K562 (cell line): ENCODE results near the gene PLCB3. TPM values are rescaled to one million over a fixed set of nuclear protein-coding genes. Genes with fewer than 3 reads are reported as not detected.

Experiments
- ATAC-seq: fragments of 200-7000 bp; cut with Tn5 transposase; 3 replicates; pipeline ENCODE4 v1.9.1; 2020; ENCODE audit warnings: moderate library complexity
- BruUV-seq: library from RNA; stranded (reverse); fragments of 400-500 nt; replicated peaks from 2 replicates; lab custom pipeline; 2021; lab: Mats Ljungman, UMichigan
- CTCF ChIA-PET: fragments of 300-600 bp; formaldehyde crosslinking; extraction: SDS; loops from one replicate; lab custom pipeline; 2021; ENCODE audit warnings: low intra/inter-chr PET ratio; lab: Yijun Ruan, JAX
- POLR2A ChIA-PET: fragments of 300-600, 350-650 bp; sonication (Branson Sonifier 250); formaldehyde crosslinking; extraction: SDS; loops from one replicate; lab custom pipeline; 2021; ENCODE audit warnings: antibody characterized with exemption, inconsistent platforms; lab: Yijun Ruan, JAX
- DNase-seq, 4 experiments: peaks; one replicate each; pipeline versions ENCODE4 v3.0.0 to v3.0.0-alpha.2; 2011 to 2018; ENCODE audit warnings: low spot score in 3 of 4, mixed read lengths in 3 of 4; ENCODE audit errors: extremely low read depth in 1 of 4
- FAIRE-seq: peaks from 2 replicates; lab custom pipeline; 2011; peaks lifted over from hg19 to GRCh38; lab: Jason Lieb, UNC
- H2AFZ ChIP-seq: 2 replicates; pipeline ENCODE4 v1.6.0; 2011; ENCODE audit warnings: low read depth, low read length, control low read depth, inconsistent platforms
- H3K27ac ChIP-seq: fragments of 200-600 bp; 3 replicates; pipeline ENCODE4 v1.8.0; 2011; ENCODE audit warnings: low read depth, mild to moderate bottlenecking, control low read depth, inconsistent platforms, low read length, moderate library complexity, mixed read lengths; ENCODE audit errors: extremely low read depth
- H3K27me3 ChIP-seq, 2 experiments: fragments of 300-600 bp in 1 of 2; 2 replicates in 1 of 2; 3 replicates in 1 of 2; pipeline versions ENCODE4 v1.6.0 to v1.8.0; 2011; ENCODE audit warnings: inconsistent platforms in 2 of 2, low read length in 2 of 2, mild to moderate bottlenecking in 1 of 2, mixed read lengths in 1 of 2, moderate library complexity in 1 of 2; ENCODE audit not compliant: control insufficient read depth in 2 of 2, insufficient read depth in 2 of 2
- H3K36me3 ChIP-seq: fragments of 300-600 bp; 3 replicates; pipeline ENCODE4 v1.8.0; 2011; ENCODE audit warnings: mild to moderate bottlenecking, low read length, inconsistent platforms; ENCODE audit not compliant: control insufficient read depth, insufficient read depth
- H3K4me1 ChIP-seq, 2 experiments: fragments of 200-600 bp in 1 of 2; replicated peaks in 1 of 2; 2 replicates in 1 of 2; 3 replicates in 1 of 2; pipeline versions ENCODE4 v1.5.1 to v1.8.0; 2011; ENCODE audit warnings: inconsistent platforms in 2 of 2, low read length in 2 of 2, mild to moderate bottlenecking in 1 of 2, mixed read lengths in 1 of 2, moderate library complexity in 1 of 2; ENCODE audit not compliant: control insufficient read depth in 2 of 2, insufficient read depth in 2 of 2
- H3K4me2 ChIP-seq: 2 replicates; pipeline ENCODE4 v1.6.1; 2011; ENCODE audit warnings: low read length, control low read depth, inconsistent platforms, mixed read lengths; ENCODE audit not compliant: insufficient read depth
- H3K4me3 ChIP-seq: fragments of 200-600 bp; sonication (generic), shearing (Covaris generic); 2 replicates; pipeline ENCODE4 v1.5.1; 2016; ENCODE audit warnings: control low read depth, inconsistent platforms
- H3K79me2 ChIP-seq: fragments of 200-600 bp; 3 replicates; pipeline ENCODE4 v1.8.0; 2011; ENCODE audit warnings: low read length, inconsistent platforms; ENCODE audit not compliant: control insufficient read depth, insufficient read depth
- H3K9ac ChIP-seq, 2 experiments: 2 replicates each; pipeline versions ENCODE4 v1.6.0 to v1.6.1; 2011; ENCODE audit warnings: low read depth in 2 of 2, low read length in 2 of 2, control low read depth in 1 of 2, inconsistent platforms in 1 of 2, mild to moderate bottlenecking in 1 of 2, mixed read lengths in 1 of 2; ENCODE audit not compliant: insufficient read depth in 1 of 2
- H3K9me1 ChIP-seq: one replicate; pipeline ENCODE4 v1.6.0; 2011; ENCODE audit warnings: inconsistent platforms, mild to moderate bottlenecking, low read length, moderate library complexity; ENCODE audit not compliant: control insufficient read depth, insufficient read depth
- H3K9me3 ChIP-seq: replicated peaks from 2 replicates; pipeline ENCODE4 v1.5.1; 2011; ENCODE audit warnings: low read depth, low read length, inconsistent platforms; ENCODE audit not compliant: control insufficient read depth, insufficient read depth
- H4K20me1 ChIP-seq: replicated peaks from 2 replicates; pipeline ENCODE4 v1.6.1; 2011; ENCODE audit warnings: low read length, inconsistent platforms, mixed read lengths; ENCODE audit not compliant: control insufficient read depth, insufficient read depth
- BRD9 ChIP-seq: fragments of 450-650 bp; IDR thresholded peaks from 2 replicates; pipeline ENCODE4 v1.6.1; 2018; ENCODE audit warnings: low read depth; ENCODE audit not compliant: partially characterized antibody
- CEBPG ChIP-seq, 3 experiments: fragments of 200-800 bp in 1 of 3; sonication (Bioruptor generic) in 1 of 3; sonication (generic) in 1 of 3; formaldehyde crosslinking in 1 of 3; IDR thresholded peaks in 2 of 3; conservative IDR thresholded peaks in 1 of 3; 2 replicates each; pipeline versions ENCODE4 v1.6.1 to v1.8.0; 2016 to 2022; ENCODE audit warnings: missing compliant biosample characterization in 2 of 3, missing genetic modification characterization in 2 of 3, mild to moderate bottlenecking in 1 of 3, missing genetic modification reagents in 1 of 3
- DNMT1 ChIP-seq: fragments of 450-650 bp; IDR thresholded peaks from 2 replicates; pipeline ENCODE4 v1.6.1; 2016; ENCODE audit warnings: antibody characterized with exemption, mild to moderate bottlenecking
- DPF2 ChIP-seq: fragments of 450-650 bp; IDR thresholded peaks from 2 replicates; pipeline ENCODE4 v1.6.1; 2016
- KDM1A ChIP-seq, 2 experiments: fragments of 450-650 bp; IDR thresholded peaks; 2 replicates each; pipeline ENCODE4 v1.6.1; 2016; ENCODE audit warnings: mild to moderate bottlenecking in 2 of 2
- MXI1 ChIP-seq: IDR thresholded peaks from 2 replicates; pipeline ENCODE4 v1.6.1; 2011; ENCODE audit warnings: low read depth, mild to moderate bottlenecking, improper control_type of control experiment, low read length
- SMARCE1 ChIP-seq: fragments of 450-650 bp; IDR thresholded peaks from 2 replicates; pipeline ENCODE4 v1.7.1; 2016; ENCODE audit warnings: mild to moderate bottlenecking
- TARDBP ChIP-seq: fragments of 450-650 bp; IDR thresholded peaks from 2 replicates; pipeline ENCODE4 v1.6.1; 2016
- ZFX ChIP-seq: sonication (generic); formaldehyde crosslinking; IDR thresholded peaks from 2 replicates; pipeline ENCODE4 v1.8.0; 2022; ENCODE audit warnings: mild to moderate bottlenecking, missing genetic modification reagents, moderate library complexity
- ZNF12 ChIP-seq: sonication (generic); formaldehyde crosslinking; IDR thresholded peaks from 2 replicates; pipeline ENCODE4 v1.4.0; 2020; ENCODE audit warnings: mild to moderate bottlenecking, missing genetic modification reagents
- ZNF175 ChIP-seq: fragments of 200-800 bp; sonication (Bioruptor generic); IDR thresholded peaks from 2 replicates; pipeline ENCODE4 v1.6.1; 2016; ENCODE audit warnings: low read depth, mild to moderate bottlenecking, missing genetic modification characterization, missing compliant biosample characterization
- ZNF830 ChIP-seq: fragments of 250-450 bp; sonication (Bioruptor Pico); IDR thresholded peaks from 2 replicates; pipeline ENCODE4 v1.5.0; 2021; ENCODE audit warnings: mild to moderate bottlenecking
- WGBS: fragments of 100-300 bp; shearing (Covaris generic); methylation state at CpG from one replicate; pipeline ENCODE4 v1.1.6; 2016; ENCODE audit warnings: low coverage, mixed read lengths; ENCODE audit not compliant: insufficient coverage; ENCODE audit errors: missing lambda C conversion rate; 5-methylcytosine and 5-hydroxymethylcytosine counted together
- in situ Hi-C: fragments of 300-500 bp; cut with MboI; formaldehyde crosslinking; loops from 4 replicates; pipeline ENCODE4 v1.15.0; 2018; ENCODE audit warnings: inconsistent platforms, mixed read lengths
- intact Hi-C: fragments of 100-400 bp; cut with micrococcal nuclease; formaldehyde crosslinking; loops from 2 replicates; pipeline ENCODE4 v1.14.2; 2022
- polyA plus RNA-seq, 8 experiments: library from polyadenylated mRNA; depleted of rRNA in 4 of 8; stranded (reverse) in 5 of 8; unstranded in 3 of 8; fragments of >200 nt; fragmentation: Nextera tagmentation in 2 of 8; fragmentation: Illumina TruSeq in 1 of 8; extraction: Ambion mirVana in 2 of 8; extraction: Trizol in 1 of 8; gene quantifications; 2 replicates each; pipeline versions ENCODE4 v1.2.1 to v1.2.3, GENCODE V29; 2011 to 2014; ENCODE audit warnings: inconsistent platforms in 1 of 8, missing spikeins in 1 of 8
- total RNA-seq, 7 experiments: library from RNA; depleted of rRNA in 6 of 7; stranded (reverse); fragments of >200 nt in 6 of 7; fragmentation: Illumina TruSeq in 2 of 7; extraction: Trizol in 2 of 7; gene quantifications; 2 replicates each; pipeline versions ENCODE4 v1.2.1 to v1.2.3, GENCODE V29; 2011 to 2021; ENCODE audit warnings: low replicate concordance in 1 of 7
- TF ChIP-seq, protein P1 (sequence below): fragments of 150-350 bp; conservative IDR thresholded peaks from 2 replicates; pipeline ENCODE4 v1.6.1; 2014; ENCODE audit warnings: low read length
- TF ChIP-seq, protein P2 (sequence below), 2 experiments: fragments of 450-650 bp in 1 of 2; sonication (generic) in 1 of 2; formaldehyde crosslinking in 1 of 2; IDR thresholded peaks in 1 of 2; conservative IDR thresholded peaks in 1 of 2; 2 replicates each; pipeline versions ENCODE4 v1.6.1 to v1.8.1; 2016 to 2023; ENCODE audit warnings: mild to moderate bottlenecking in 2 of 2, moderate library complexity in 2 of 2, inconsistent platforms in 1 of 2, missing genetic modification reagents in 1 of 2

Gene PLCB3
- total and polyA plus RNA-seq, 9 of the 15 experiments (the other 6 are each of a cell fraction or from before 2014, with no cell fraction given): 0.31 to 44.8 (median 14.6) TPM

DNA sequence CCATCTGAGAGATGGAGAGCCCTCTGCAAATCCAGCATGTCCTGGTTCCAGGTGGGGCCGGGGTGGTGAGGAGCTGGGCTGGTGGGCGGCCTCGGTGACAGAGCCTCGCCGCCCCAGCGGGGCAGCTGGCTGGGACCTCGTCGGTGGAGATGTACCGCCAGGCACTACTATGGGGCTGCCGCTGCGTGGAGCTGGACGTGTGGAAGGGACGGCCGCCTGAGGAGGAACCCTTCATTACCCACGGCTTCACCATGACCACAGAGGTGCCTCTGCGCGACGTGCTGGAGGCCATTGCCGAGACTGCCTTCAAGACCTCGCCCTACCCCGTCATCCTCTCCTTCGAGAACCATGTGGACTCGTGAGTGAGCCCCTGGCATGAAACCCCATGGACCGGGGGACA is 7.0 kb downstream of the PLCB3 start:
- Histone ChIP-seq H3K79me2 (peaks cover 6% of the 10 kb centered on the region), H3K27ac (no peak overlapping the region), H3K9me1 (no peaks in the 10 kb centered on the region), H3K4me3 (no peak overlapping the region), H3K27me3 (no peaks in the 10 kb centered on the region), H3K9me3 (no peaks in the 10 kb centered on the region), H3K4me2 (no peak overlapping the region), H3K9ac (no peak overlapping the region; a peak in 1 of 4 replicates), H3K36me3 (peaks cover 92% of the 10 kb centered on the region), H4K20me1 (peaks cover 4% of the 10 kb centered on the region; the same call in 1 of the 2 replicates), H2AFZ (no peak overlapping the region), H3K4me1 (peaks cover 0 to 53% of the 10 kb centered on the region in 2 experiments; a peak in 3 of 5 replicates)
- BruUV-seq: no TSS peak
- TF ChIP-seq SMARCE1 (no peak), KDM1A (IDR thresholded peaks at IDR 0.05) (no peak), ZNF830 (no peak), BRD9 (no peak), DNMT1 (no peak), CEBPG (CRISPR knock-in tag; IDR thresholded peaks at IDR 0.05) (no peak), CEBPG (tag; conservative IDR thresholded peaks at IDR 0.05 in 1 of 2, IDR thresholded peaks at IDR 0.05 in 1 of 2) (no peak), DPF2 (no peak), ZNF12 (CRISPR knock-in tag) (no peak), MXI1 (no peak), ZFX (CRISPR knock-in tag) (no peak), TARDBP (no peak), ZNF175 (CRISPR knock-in tag) (no peak)
- TF ChIP-seq, protein P1, sequence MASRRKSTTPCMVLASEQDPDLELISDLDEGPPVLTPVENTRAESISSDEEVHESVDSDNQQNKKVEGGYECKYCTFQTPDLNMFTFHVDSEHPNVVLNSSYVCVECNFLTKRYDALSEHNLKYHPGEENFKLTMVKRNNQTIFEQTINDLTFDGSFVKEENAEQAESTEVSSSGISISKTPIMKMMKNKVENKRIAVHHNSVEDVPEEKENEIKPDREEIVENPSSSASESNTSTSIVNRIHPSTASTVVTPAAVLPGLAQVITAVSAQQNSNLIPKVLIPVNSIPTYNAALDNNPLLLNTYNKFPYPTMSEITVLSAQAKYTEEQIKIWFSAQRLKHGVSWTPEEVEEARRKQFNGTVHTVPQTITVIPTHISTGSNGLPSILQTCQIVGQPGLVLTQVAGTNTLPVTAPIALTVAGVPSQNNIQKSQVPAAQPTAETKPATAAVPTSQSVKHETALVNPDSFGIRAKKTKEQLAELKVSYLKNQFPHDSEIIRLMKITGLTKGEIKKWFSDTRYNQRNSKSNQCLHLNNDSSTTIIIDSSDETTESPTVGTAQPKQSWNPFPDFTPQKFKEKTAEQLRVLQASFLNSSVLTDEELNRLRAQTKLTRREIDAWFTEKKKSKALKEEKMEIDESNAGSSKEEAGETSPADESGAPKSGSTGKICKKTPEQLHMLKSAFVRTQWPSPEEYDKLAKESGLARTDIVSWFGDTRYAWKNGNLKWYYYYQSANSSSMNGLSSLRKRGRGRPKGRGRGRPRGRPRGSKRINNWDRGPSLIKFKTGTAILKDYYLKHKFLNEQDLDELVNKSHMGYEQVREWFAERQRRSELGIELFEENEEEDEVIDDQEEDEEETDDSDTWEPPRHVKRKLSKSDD: no peak
- TF ChIP-seq, protein P2, sequence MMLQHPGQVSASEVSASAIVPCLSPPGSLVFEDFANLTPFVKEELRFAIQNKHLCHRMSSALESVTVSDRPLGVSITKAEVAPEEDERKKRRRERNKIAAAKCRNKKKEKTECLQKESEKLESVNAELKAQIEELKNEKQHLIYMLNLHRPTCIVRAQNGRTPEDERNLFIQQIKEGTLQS (IDR thresholded peaks at IDR 0.05): no peak
- TF ChIP-seq, protein P2 (CRISPR knock-in tag; conservative IDR thresholded peaks at IDR 0.05): no peak
- ChIA-PET POLR2A (interaction anchor here (0.9 to 4.4 kb wide), 3 partner anchors 11 to 17 kb away, joined by 3 to 43 read pairs (median 5); partner anchors contain the start of genes FKBP2 and PPP1R14B), CTCF (no interaction called here)
- WGBS: 88% methylated on average over 20 of the region's 24 CpGs
- FAIRE-seq (no peak), DNase-seq (no peak), ATAC-seq (no peak)
- intact Hi-C loops: no loop called here
- in situ Hi-C loops: no loop called here
